Natural killer cell treated with Interleukin-12 subunit alpha and Interleukin-12 subunit beta and Interleukin-15 and Interleukin-18, amount 100 ng/mL, for 72 hours (primary cell): ENCODE results near the gene ADK. TPM values are rescaled to one million over a fixed set of nuclear protein-coding genes. Genes with fewer than 3 reads are reported as not detected.

ENCODE experiments used
- ATAC-seq, 2 donors: fragments of 150-1000 bp; cut with Tn5 transposase in 1 of 2; sonication (Bioruptor Pico), chemical (Tn5 transposase) in 1 of 2; 2 replicates each; pipeline ENCODE4 v1.10.0; 2021
- DNase-seq: peaks from one replicate; pipeline ENCODE4 v3.0.0; 2022; ENCODE audit warnings: low spot score
- H3K27ac Mint-ChIP-seq, 2 donors: 1 replicate in 1 of 2; 2 replicates in 1 of 2; pipeline ENCODE4 v1.8.0; 2022; ENCODE audit warnings: mixed read lengths in 2 of 2, mild to moderate bottlenecking in 1 of 2, moderate library complexity in 1 of 2
- H3K27me3 Mint-ChIP-seq, 2 donors: 1 replicate in 1 of 2; 2 replicates in 1 of 2; pipeline ENCODE4 v1.8.0; 2022; ENCODE audit warnings: mixed read lengths in 2 of 2
- H3K36me3 Mint-ChIP-seq: one replicate; pipeline ENCODE4 v1.8.0; 2022; ENCODE audit warnings: mixed read lengths
- H3K4me1 Mint-ChIP-seq, 2 donors: 1 replicate in 1 of 2; 2 replicates in 1 of 2; pipeline ENCODE4 v1.8.0; 2022; ENCODE audit warnings: low read depth in 2 of 2, mixed read lengths in 2 of 2, mild to moderate bottlenecking in 1 of 2
- H3K4me3 Mint-ChIP-seq: one replicate; pipeline ENCODE4 v1.8.0; 2022; ENCODE audit warnings: mixed read lengths
- H3K9me3 Mint-ChIP-seq: 2 replicates; pipeline ENCODE4 v1.8.0; 2022; ENCODE audit warnings: mixed read lengths
- total RNA-seq, 2 donors: library from RNA; stranded (reverse); gene quantifications; one replicate each; pipeline ENCODE4 v1.2.3, GENCODE V29; 2022

The ADK gene
- total RNA-seq, result 10 to 100 TPM; 18.9 to 49.5 TPM

DNA sequence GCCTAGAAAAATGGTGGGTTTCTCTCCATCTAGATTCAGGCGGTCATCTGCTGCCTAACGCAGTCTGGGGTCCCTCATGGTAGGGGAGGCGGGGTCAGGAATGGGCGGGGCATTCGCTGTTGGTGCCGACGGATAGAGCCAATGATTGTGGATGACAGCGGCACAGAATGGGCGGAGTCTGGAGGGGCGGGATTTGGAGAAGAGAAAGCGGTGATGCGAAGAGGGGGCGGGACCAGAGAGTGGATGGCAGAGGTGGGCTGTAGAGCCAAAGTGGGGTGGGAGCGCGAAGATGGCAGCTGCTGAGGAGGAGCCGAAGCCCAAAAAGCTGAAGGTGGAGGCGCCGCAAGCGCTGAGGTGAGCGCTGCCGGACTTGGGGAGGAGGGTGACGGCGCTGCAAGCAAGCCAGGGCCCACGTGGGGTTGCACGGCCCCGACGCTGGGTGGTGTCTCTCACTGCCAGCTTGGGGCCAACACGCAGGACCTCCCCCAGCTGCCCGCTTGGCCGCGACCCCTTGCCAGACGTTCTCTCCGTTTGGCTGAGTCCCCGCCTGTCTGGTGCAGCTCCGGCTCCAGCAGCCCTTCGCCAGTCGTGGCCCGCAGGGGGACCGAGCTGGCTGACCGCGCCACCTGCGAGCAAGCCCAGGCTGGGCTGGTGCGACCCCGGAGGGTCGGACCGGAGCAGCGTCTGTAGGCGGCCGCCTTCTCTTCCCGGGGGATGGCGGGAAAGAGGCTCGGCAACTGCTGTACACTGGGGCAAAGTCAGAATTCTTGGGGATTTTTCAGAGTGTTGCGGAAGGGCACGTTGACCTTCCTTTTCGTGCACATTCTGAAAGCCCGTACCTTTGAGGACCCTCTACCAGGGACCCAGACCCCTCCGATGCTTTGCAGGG, at the start of gene ADK:
Gene ADK (plus strand): TSS at position 232 of the 889 bp plus-strand sequence. CDS start 58 bp downstream, at position 290.
- no peak within 1 kb of the TSS for H3K4me3 Mint-ChIP-seq
- H3K36me3 Mint-ChIP-seq, result peaks cover 10% of the 10 kb centered on the region
- H3K9me3 Mint-ChIP-seq, result no peaks in the 10 kb centered on the region
- H3K27ac Mint-ChIP-seq, result no peak within 1 kb of the TSS
- ATAC-seq (peak; percentile 99 to 100), DNase-seq (peak; percentile 99)
- H3K27me3 Mint-ChIP-seq, result no peaks in the 10 kb centered on the region
- H3K4me1 Mint-ChIP-seq, result peaks cover 15 to 29% of the 10 kb centered on the region in 2 donors

DNA sequence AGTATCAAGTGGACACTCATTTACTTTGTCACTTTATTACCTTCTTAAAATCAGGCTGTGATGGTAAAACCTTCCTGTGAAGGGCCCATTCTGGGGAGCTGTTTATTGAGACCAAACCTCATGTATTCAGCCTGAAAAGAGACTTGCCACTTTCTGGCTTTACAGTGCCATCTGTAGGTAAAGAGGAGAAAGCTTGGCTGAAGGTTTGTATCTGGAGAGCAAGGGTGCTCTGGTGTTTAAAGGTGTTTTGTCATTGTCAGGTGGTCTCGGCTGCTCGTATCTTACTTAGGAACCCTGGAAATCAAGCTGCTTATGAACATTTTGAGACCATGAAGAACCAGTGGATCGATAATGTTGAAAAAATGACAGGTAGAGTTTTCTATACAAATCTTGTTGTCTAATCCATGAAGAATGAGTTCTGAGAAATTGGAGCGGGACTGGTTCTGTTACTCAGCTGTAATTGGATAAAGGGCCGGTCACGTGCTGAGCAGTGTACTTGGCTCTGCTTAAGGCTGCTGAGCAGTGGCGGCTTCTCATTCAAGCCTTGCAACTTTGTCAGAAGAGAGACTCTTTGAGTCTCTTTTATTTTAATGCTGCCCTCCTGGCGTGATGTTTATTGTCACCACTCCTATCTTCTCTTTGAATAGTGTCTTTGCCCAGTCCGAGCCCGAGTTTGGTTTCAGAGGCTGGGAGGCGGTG, 47.3 kb upstream of the ADK start:
- no peak for DNase-seq
- no peaks in the 10 kb centered on the region for H3K27me3 Mint-ChIP-seq
- H3K4me3 Mint-ChIP-seq, result no peak overlapping the region
- H3K9me3 Mint-ChIP-seq, result no peaks in the 10 kb centered on the region
- peaks cover 25% of the 10 kb centered on the region for H3K36me3 Mint-ChIP-seq
- ATAC-seq, result no peak
- H3K4me1 Mint-ChIP-seq, result peaks cover 0 to 3% of the 10 kb centered on the region in 2 donors
- H3K27ac Mint-ChIP-seq, result no peak overlapping the region

- Mint-ChIP-seq H3K36me3 (peaks cover 21% of the 10 kb centered on the region), H3K9me3 (no peaks in the 10 kb centered on the region), H3K4me3 (no peak overlapping the region), H3K27me3 (no peaks in the 10 kb centered on the region), H3K4me1 (peaks cover under 1 to 3% of the 10 kb centered on the region in 2 donors), H3K27ac (no peak overlapping the region)
- DNase-seq, result no peak
- ATAC-seq, result no peak
Observed at GRCh38 chr10:74104480-74104879, 46.5 kb upstream of the ADK start.

GRCh38 chr10:74104996-74105395, 46.0 kb upstream of the ADK start:
- H3K27ac Mint-ChIP-seq, result no peak overlapping the region

DNA sequence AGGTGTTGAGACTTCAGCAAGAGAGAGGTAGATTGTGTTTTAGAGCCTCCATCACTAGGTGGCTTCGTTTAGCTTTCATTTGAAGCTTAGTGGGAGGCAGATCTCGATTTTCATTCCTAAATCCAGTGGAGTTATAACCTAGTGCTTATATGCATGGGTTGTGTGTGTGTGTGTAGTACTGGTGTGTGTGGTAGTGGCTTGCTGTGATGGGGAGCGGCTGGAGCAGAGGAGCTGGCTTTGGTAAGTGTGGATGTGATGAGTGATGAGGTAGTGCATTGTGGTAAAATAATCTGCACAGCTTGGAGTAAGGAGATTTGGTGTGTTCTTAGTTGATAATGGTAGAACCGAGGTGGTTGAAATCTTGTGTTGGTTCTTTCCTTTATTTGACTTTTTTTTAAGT, 43.6 kb upstream of the ADK start:
- Mint-ChIP-seq H3K27ac (peak overlapping the region in 1 of 2 donors; percentile 37), H3K36me3 (peaks cover 36% of the 10 kb centered on the region), H3K4me3 (no peak overlapping the region), H3K9me3 (no peaks in the 10 kb centered on the region), H3K27me3 (no peaks in the 10 kb centered on the region), H3K4me1 (peaks cover 3 to 4% of the 10 kb centered on the region in 2 donors)
- ATAC-seq (no peak), DNase-seq (no peak)

More at GRCh38 chr10:74104996-74105395, 46.0 kb upstream of the ADK start:
- ATAC-seq, result no peak
- H3K36me3 Mint-ChIP-seq, result peaks cover 25% of the 10 kb centered on the region
- no peaks in the 10 kb centered on the region for H3K9me3 Mint-ChIP-seq
- peaks cover 3 to 4% of the 10 kb centered on the region in 2 donors for H3K4me1 Mint-ChIP-seq
- no peak overlapping the region for H3K4me3 Mint-ChIP-seq
- no peaks in the 10 kb centered on the region for H3K27me3 Mint-ChIP-seq
- no peak for DNase-seq

DNA sequence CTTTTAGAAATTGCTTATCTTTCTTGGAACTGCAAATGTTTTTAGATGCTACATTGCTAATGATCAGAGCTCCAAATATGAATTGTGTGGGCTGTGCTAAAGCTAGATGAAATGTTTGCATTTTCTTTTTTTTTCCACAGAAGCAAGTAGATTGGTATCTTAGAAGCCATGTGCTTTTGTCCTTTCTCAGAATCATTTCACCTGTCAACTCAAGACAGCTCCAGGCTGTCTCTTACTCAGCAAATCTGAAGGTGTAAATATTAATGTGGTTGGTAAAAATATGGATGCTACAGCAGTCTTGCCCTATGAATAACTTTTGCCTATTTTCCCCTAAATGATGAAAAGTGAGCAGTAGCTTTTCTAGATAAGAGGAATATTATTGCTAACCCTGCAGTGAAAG, 41.6 kb upstream of the ADK start:
- peak overlapping the region; percentile 4 to 49 for H3K27ac Mint-ChIP-seq
- H3K4me1 Mint-ChIP-seq, result peaks cover 4 to 10% of the 10 kb centered on the region in 2 donors
- no peak for ATAC-seq
- H3K4me3 Mint-ChIP-seq, result no peak overlapping the region
- H3K9me3 Mint-ChIP-seq, result no peaks in the 10 kb centered on the region
- DNase-seq, result no peak
- no peaks in the 10 kb centered on the region for H3K27me3 Mint-ChIP-seq
- H3K36me3 Mint-ChIP-seq, result peaks cover 30% of the 10 kb centered on the region

- no peaks in the 10 kb centered on the region for H3K27me3 Mint-ChIP-seq
- peaks cover 30% of the 10 kb centered on the region for H3K36me3 Mint-ChIP-seq
- no peaks in the 10 kb centered on the region for H3K9me3 Mint-ChIP-seq
- no peak overlapping the region for H3K4me3 Mint-ChIP-seq
- no peak for ATAC-seq
- H3K4me1 Mint-ChIP-seq, result peaks cover 4 to 10% of the 10 kb centered on the region in 2 donors
- H3K27ac Mint-ChIP-seq, result peak overlapping the region; percentile 4 to 49
- no peak for DNase-seq
Observed at GRCh38 chr10:74110120-74110519, 40.9 kb upstream of the ADK start.

GRCh38 chr10:74111799-74112198, 39.2 kb upstream of the ADK start:
- Mint-ChIP-seq H3K27ac (peak overlapping the region in 1 of 2 donors; percentile 41), H3K4me3 (no peak overlapping the region), H3K4me1 (peaks cover 4 to 12% of the 10 kb centered on the region in 2 donors), H3K27me3 (no peaks in the 10 kb centered on the region), H3K9me3 (no peaks in the 10 kb centered on the region), H3K36me3 (peaks cover 35% of the 10 kb centered on the region)
- DNase-seq, result no peak
- no peak for ATAC-seq

DNA sequence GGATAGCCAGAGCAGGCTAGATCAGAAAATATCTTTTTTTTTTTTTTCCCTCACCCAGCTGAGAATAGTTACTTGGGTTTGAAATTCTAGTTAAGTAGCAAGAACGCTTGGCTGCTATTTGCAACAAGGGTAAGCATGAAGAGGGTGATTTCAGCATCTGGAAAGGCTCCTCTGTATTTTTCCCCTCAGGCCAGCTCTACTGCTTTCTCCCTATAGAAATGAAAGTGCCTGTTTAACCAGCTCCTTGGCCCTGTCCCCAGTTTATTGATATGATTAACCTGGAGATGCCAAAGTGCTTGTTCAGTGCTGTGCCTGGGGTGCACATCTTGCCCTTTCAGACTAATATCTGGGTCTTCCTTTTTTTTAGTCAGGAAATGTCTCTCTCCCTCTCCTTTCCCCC, 37.5 kb upstream of the ADK start:
- H3K27me3 Mint-ChIP-seq, result no peaks in the 10 kb centered on the region
- DNase-seq (no peak), ATAC-seq (no peak)
- H3K27ac Mint-ChIP-seq, result peak overlapping the region; percentile 53 to 65
- no peak overlapping the region for H3K4me3 Mint-ChIP-seq
- H3K4me1 Mint-ChIP-seq, result peaks cover 4 to 15% of the 10 kb centered on the region in 2 donors
- peaks cover 26% of the 10 kb centered on the region for H3K36me3 Mint-ChIP-seq
- H3K9me3 Mint-ChIP-seq, result no peaks in the 10 kb centered on the region

DNA sequence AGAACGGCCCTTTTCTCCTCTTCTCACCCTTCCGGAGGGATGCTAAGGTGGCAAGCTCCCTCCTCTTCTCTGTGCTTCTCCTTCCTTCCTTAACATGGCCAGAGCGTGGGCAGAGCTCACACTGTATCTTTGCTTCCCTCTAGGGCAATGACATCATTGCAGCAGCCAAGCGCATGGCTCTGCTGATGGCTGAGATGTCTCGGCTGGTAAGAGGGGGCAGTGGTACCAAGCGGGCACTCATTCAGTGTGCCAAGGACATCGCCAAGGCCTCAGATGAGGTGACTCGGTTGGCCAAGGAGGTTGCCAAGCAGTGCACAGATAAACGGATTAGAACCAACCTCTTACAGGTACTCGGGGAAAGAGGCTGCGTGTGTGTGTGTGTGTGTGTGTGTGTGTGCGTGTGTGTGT, 37.0 kb upstream of the ADK start:
- H3K4me1 Mint-ChIP-seq, result peaks cover 5 to 17% of the 10 kb centered on the region in 2 donors
- ATAC-seq, result no peak
- peaks cover 27% of the 10 kb centered on the region for H3K36me3 Mint-ChIP-seq
- no peaks in the 10 kb centered on the region for H3K9me3 Mint-ChIP-seq
- H3K27ac Mint-ChIP-seq, result peak overlapping the region; percentile 53 to 65
- H3K4me3 Mint-ChIP-seq, result no peak overlapping the region
- no peaks in the 10 kb centered on the region for H3K27me3 Mint-ChIP-seq
- DNase-seq, result no peak

GRCh38 chr10:74117738-74118137, 33.3 kb upstream of the ADK start:
- DNase-seq, result no peak
- Mint-ChIP-seq H3K36me3 (peaks cover 33% of the 10 kb centered on the region), H3K27ac (peak overlapping the region; percentile 64 to 88), H3K4me1 (peaks cover 7 to 30% of the 10 kb centered on the region in 2 donors), H3K27me3 (no peaks in the 10 kb centered on the region), H3K9me3 (no peaks in the 10 kb centered on the region), H3K4me3 (no peak overlapping the region)
- ATAC-seq, result no peak

DNA sequence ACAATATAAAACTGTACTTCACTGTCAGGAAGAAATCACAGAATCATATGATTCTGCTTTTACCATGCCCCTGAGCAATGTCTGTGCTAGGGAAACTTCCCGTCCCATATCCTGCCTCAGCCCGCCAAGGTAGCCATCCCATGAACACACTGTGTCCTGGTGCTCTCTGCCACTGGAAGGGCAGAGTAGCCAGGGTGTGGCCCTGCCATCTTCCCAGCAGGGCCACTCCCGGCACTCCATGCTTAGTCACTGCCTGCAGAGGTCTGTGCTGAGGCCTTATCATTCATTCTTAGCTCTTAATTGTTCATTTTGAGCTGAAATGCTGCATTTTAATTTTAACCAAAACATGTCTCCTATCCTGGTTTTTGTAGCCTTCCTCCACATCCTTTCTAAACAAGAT, 32.2 kb upstream of the ADK start:
- H3K4me1 Mint-ChIP-seq, result peaks cover 7 to 30% of the 10 kb centered on the region in 2 donors
- no peak overlapping the region for H3K4me3 Mint-ChIP-seq
- H3K36me3 Mint-ChIP-seq, result peaks cover 40% of the 10 kb centered on the region
- DNase-seq (no peak), ATAC-seq (no peak)
- H3K27ac Mint-ChIP-seq, result peak overlapping the region; percentile 64 to 88
- H3K27me3 Mint-ChIP-seq, result no peaks in the 10 kb centered on the region
- H3K9me3 Mint-ChIP-seq, result no peaks in the 10 kb centered on the region

- peaks cover 7 to 26% of the 10 kb centered on the region in 2 donors for H3K4me1 Mint-ChIP-seq
- ATAC-seq (no peak), DNase-seq (no peak)
- H3K27me3 Mint-ChIP-seq, result no peaks in the 10 kb centered on the region
- H3K36me3 Mint-ChIP-seq, result peaks cover 42% of the 10 kb centered on the region
- H3K9me3 Mint-ChIP-seq, result no peaks in the 10 kb centered on the region
- H3K4me3 Mint-ChIP-seq, result no peak overlapping the region
- H3K27ac Mint-ChIP-seq, result peak overlapping the region; percentile 64 to 72
Observed at GRCh38 chr10:74120911-74121310, 30.1 kb upstream of the ADK start.

GRCh38 chr10:74121368-74121767, 29.7 kb upstream of the ADK start:
- H3K36me3 Mint-ChIP-seq, result peaks cover 37% of the 10 kb centered on the region
- DNase-seq, result no peak
- no peak overlapping the region for H3K4me3 Mint-ChIP-seq
- H3K9me3 Mint-ChIP-seq, result no peaks in the 10 kb centered on the region
- H3K27me3 Mint-ChIP-seq, result no peaks in the 10 kb centered on the region
- ATAC-seq, result no peak
- H3K27ac Mint-ChIP-seq, result peak overlapping the region; percentile 1 to 72
- H3K4me1 Mint-ChIP-seq, result peaks cover 7 to 24% of the 10 kb centered on the region in 2 donors
